Measurements from ENCODE around the gene IPO9. TPM values are rescaled to one million over a fixed set of nuclear protein-coding genes. Genes with fewer than 3 reads are reported as not detected.

Gene IPO9
- total RNA-seq, result 10 to 100 TPM; 10.3 to 21.7 (median 19.1) TPM
- long read RNA-seq, full-length matches to known transcripts, result 1 of 2 reads
- long read RNA-seq, partial matches to known transcripts, result 1 of 2 reads
- long read RNA-seq, other reads (novel, unspliced or antisense), result 0 of 2 reads

GRCh38 chr1:201828820-201829774 is at the start of gene IPO9:
IPO9 (plus strand) TSS chr1:201829157; CDS start chr1:201829210, 53 bp downstream.
- WGBS (ENCODE audit: insufficient coverage, low coverage, low lambda C conversion rate, missing lambda C conversion rate), result 2% methylated on average over 41 of the region's 58 CpGs
- H3K4me3 ChIP-seq, result peak within 1 kb of the TSS; percentile 83 to 99 (median 90)
- H3K4me1 ChIP-seq, result peaks cover 0 to 12% (median 1%) of the 10 kb centered on the region in 4 donors
- H3K27ac ChIP-seq, result peak within 1 kb of the TSS; percentile 67 to 81 (median 78)
- no peaks in the 10 kb centered on the region for H3K27me3 ChIP-seq
- DNase-seq (peak; percentile 92 to 93 (median 93)), ATAC-seq (peak; percentile 98 to 99 (median 98))
- H3K36me3 ChIP-seq, result no peaks in the 10 kb centered on the region
- intact Hi-C loops (cut with DNase I), result no loop called here
- H3K9me3 ChIP-seq, result no peaks in the 10 kb centered on the region
- TF ChIP-seq CTCF (IDR thresholded peaks at IDR 0.05) (peak; percentile 96 to 98 (median 98)), POLR2A (IDR thresholded peaks at IDR 0.05) (peak; percentile 75)

GRCh38 chr1:201779351-201779880 is 49.5 kb upstream of the IPO9 start:
- WGBS (ENCODE audit: insufficient coverage, low coverage, low lambda C conversion rate, missing lambda C conversion rate), result 72% methylated on average over 6 of the region's 6 CpGs
- Histone ChIP-seq H3K27me3 (no peaks in the 10 kb centered on the region), H3K9me3 (no peaks in the 10 kb centered on the region), H3K27ac (no peak overlapping the region), H3K4me3 (no peak overlapping the region), H3K36me3 (no peaks in the 10 kb centered on the region), H3K4me1 (no peaks in the 10 kb centered on the region)
- intact Hi-C loops (cut with DNase I), result no loop called here
- no peak for DNase-seq
- ATAC-seq, result no peak
- no peak for TF ChIP-seq POLR2A (IDR thresholded peaks at IDR 0.05)
- TF ChIP-seq CTCF (IDR thresholded peaks at IDR 0.05), result no peak

- intact Hi-C loops (cut with DNase I), result loop anchor here (10.0 kb wide), 1 partner anchor 226 kb away; no protein-coding TSS in a partner anchor
- WGBS (ENCODE audit: insufficient coverage, low coverage, low lambda C conversion rate, missing lambda C conversion rate), result 80% methylated on average over 6 of the region's 6 CpGs
- DNase-seq (no peak), ATAC-seq (no peak)
- Histone ChIP-seq H3K4me1 (no peaks in the 10 kb centered on the region), H3K36me3 (no peaks in the 10 kb centered on the region), H3K9me3 (no peaks in the 10 kb centered on the region), H3K27me3 (no peaks in the 10 kb centered on the region), H3K4me3 (no peak overlapping the region), H3K27ac (no peak overlapping the region)
- TF ChIP-seq POLR2A (IDR thresholded peaks at IDR 0.05) (no peak), CTCF (IDR thresholded peaks at IDR 0.05) (no peak)
Measured at GRCh38 chr1:201780952-201781351, 48.0 kb upstream of the IPO9 start.

- H3K27ac ChIP-seq, result no peak overlapping the region
- no peak for ATAC-seq
Measured at GRCh38 chr1:201781437-201781836, 47.5 kb upstream of the IPO9 start.

More at GRCh38 chr1:201781437-201781836, 47.5 kb upstream of the IPO9 start:
- H3K9me3 ChIP-seq, result no peaks in the 10 kb centered on the region
- intact Hi-C loops (cut with DNase I), result loop anchor here (10.0 kb wide), 1 partner anchor 227 kb away; no protein-coding TSS in a partner anchor
- no peaks in the 10 kb centered on the region for H3K27me3 ChIP-seq
- DNase-seq, result no peak
- WGBS (ENCODE audit: insufficient coverage, low coverage, low lambda C conversion rate, missing lambda C conversion rate), result 44% methylated on average over 1 of the region's 1 CpG
- H3K36me3 ChIP-seq, result no peaks in the 10 kb centered on the region
- no peak overlapping the region for H3K4me3 ChIP-seq
- H3K4me1 ChIP-seq, result no peaks in the 10 kb centered on the region
- TF ChIP-seq POLR2A (IDR thresholded peaks at IDR 0.05), result no peak
- no peak for TF ChIP-seq CTCF (IDR thresholded peaks at IDR 0.05)
